Left ventricle myocardium superior (tissue), 1 donor: ENCODE measurements around the gene IL6R. TPM values are rescaled to one million over a fixed set of nuclear protein-coding genes. Genes with fewer than 3 reads are reported as not detected.
A peak's percentile ranks its signal among the peaks of the same experiment; 100 is the strongest.

Source experiments
- ATAC-seq: fragments of 200-7000 bp; cut with Tn5 transposase; one replicate; pipeline ENCODE4 v1.9.1; 2020; ENCODE audit warnings: mild to moderate bottlenecking, moderate library complexity
- DNase-seq: peaks from one replicate; pipeline ENCODE4 v3.0.0-alpha.2; 2020
- intact Hi-C: fragments of 100-400 bp; cut with micrococcal nuclease; formaldehyde crosslinking; loops from one replicate; pipeline ENCODE4 v1.11.0; 2022
- total RNA-seq: library from RNA; stranded (reverse); fragmentation: NEBNext Ultra II Directional; extraction: Animal tissue kit (Norgen Biotek cat#: 25700); gene quantifications from one replicate; pipeline ENCODE4 v1.2.1, GENCODE V29; 2021
- donor health status: DM: no; HTN: yes; CAD: no; lungs with severe emphysema.

IL6R gene
- total RNA-seq, 1 donor from 2014 or later: 15.3 TPM

GRCh38 chr1:154442006-154442740 lies 37.0 kb downstream of the IL6R start:
- DNase-seq (no peak), ATAC-seq (peak; percentile 56)
- intact Hi-C loops: no loop called here

GRCh38 chr1:154443274-154444013 lies 38.3 kb downstream of the IL6R start:
- DNase-seq (no peak), ATAC-seq (peak; percentile 55)
- intact Hi-C loops: no loop called here

- DNase-seq (no peak), ATAC-seq (no peak)
- intact Hi-C loops: no loop called here
These were observed 39.9 kb downstream of the IL6R start for GRCh38 chr1:154445040-154445472.

- ATAC-seq: no peak
- intact Hi-C loops: no loop called here
- DNase-seq: no peak
These were observed 41.1 kb downstream of the IL6R start for GRCh38 chr1:154446292-154446691.

GRCh38 chr1:154446789-154447188 lies 41.6 kb downstream of the IL6R start:
- ATAC-seq (no peak), DNase-seq (no peak)
- intact Hi-C loops: no loop called here

GRCh38 chr1:154448331-154448811 lies 43.2 kb downstream of the IL6R start:
- peak; percentile 85 for ATAC-seq
- intact Hi-C loops: no loop called here
- DNase-seq: peak; percentile 60

GRCh38 chr1:154453161-154453560 lies 48.0 kb downstream of the IL6R start:
- ATAC-seq: no peak

GRCh38 chr1:154453574-154454352 lies 48.6 kb downstream of the IL6R start:
- DNase-seq (no peak), ATAC-seq (peak; percentile 83)
- intact Hi-C loops: no loop called here

More at GRCh38 chr1:154453161-154453560, 48.0 kb downstream of the IL6R start:
- intact Hi-C loops: no loop called here
- no peak for DNase-seq

- intact Hi-C loops: no loop called here
- DNase-seq: no peak
- ATAC-seq: no peak
These were observed 49.4 kb downstream of the IL6R start for GRCh38 chr1:154454386-154455120.

GRCh38 chr1:154456631-154457030 lies 51.5 kb downstream of the IL6R start:
- ATAC-seq (no peak), DNase-seq (no peak)
- intact Hi-C loops: no loop called here

GRCh38 chr1:154459080-154459479 lies 53.9 kb downstream of the IL6R start:
- intact Hi-C loops: no loop called here
- ATAC-seq (no peak), DNase-seq (no peak)

- DNase-seq (no peak), ATAC-seq (no peak)
- intact Hi-C loops: no loop called here
These were observed 55.6 kb downstream of the IL6R start for GRCh38 chr1:154460695-154461260.

GRCh38 chr1:154463512-154463990 lies 58.4 kb downstream of the IL6R start:
- DNase-seq (no peak), ATAC-seq (peak; percentile 38)
- intact Hi-C loops: no loop called here

GRCh38 chr1:154465621-154466195 lies 60.6 kb downstream of the IL6R start:
- ATAC-seq (no peak), DNase-seq (no peak)
- intact Hi-C loops: no loop called here

- ATAC-seq (peak; percentile 9), DNase-seq (no peak)
- intact Hi-C loops: no loop called here
These were observed 61.1 kb downstream of the IL6R start for GRCh38 chr1:154466206-154466605.

GRCh38 chr1:154466921-154467417 lies 61.8 kb downstream of the IL6R start:
- intact Hi-C loops: no loop called here
- DNase-seq (no peak), ATAC-seq (no peak)

GRCh38 chr1:154467434-154468102 lies 62.4 kb downstream of the IL6R start:
- intact Hi-C loops: no loop called here
- ATAC-seq (no peak), DNase-seq (no peak)
